ENCODE results near the gene NEK9. TPM values are rescaled to one million over a fixed set of nuclear protein-coding genes. Genes with fewer than 3 reads are reported as not detected.

NEK9 gene
- total and polyA plus RNA-seq, 2 donors (not counting 3 experiments of a cell fraction or from before 2014, with no cell fraction given): 22.1 to 65.1 TPM

- dilution Hi-C loops (cut with MboI; ENCODE audit: extremely low pct_ligation_motif_present, low sequenced_read_pairs): no loop called here
- intact Hi-C loops (cut with micrococcal nuclease): no loop called here
- no peak overlapping the region for H3K9ac ChIP-seq (replicated peaks; ENCODE audit: extremely low read depth, insufficient read depth, low read length)
- no peak overlapping the region for H3K4me2 ChIP-seq (ENCODE audit: insufficient read depth, low read length)
- H2AFZ ChIP-seq (ENCODE audit: low read depth, low read length): no peak overlapping the region
- TF ChIP-seq CTCF (IDR thresholded peaks at IDR 0.05; ENCODE audit: extremely low read depth in 1 of 2, insufficient read depth in 1 of 2, low read depth in 1 of 2, low read length in 2 of 2) (no peak), EZH2 (IDR thresholded peaks at IDR 0.05; ENCODE audit: borderline replicate concordance, low read depth, low read length, severe bottlenecking) (no peak), POLR2AphosphoS5 (IDR thresholded peaks at IDR 0.05; ENCODE audit: insufficient read depth, low read depth, low read length) (no peak), GATA2 (IDR thresholded peaks at IDR 0.05; ENCODE audit: insufficient read depth, insufficient read length, low read depth, low read length) (no peak), MAX (IDR thresholded peaks at IDR 0.05; ENCODE audit: insufficient read depth, insufficient read length) (no peak), MYC (IDR thresholded peaks at IDR 0.05; ENCODE audit: low read depth, low read length) (no peak), FOS (IDR thresholded peaks at IDR 0.05; ENCODE audit: borderline replicate concordance, insufficient read depth, low read length) (no peak), POLR2A (IDR thresholded peaks at IDR 0.05; ENCODE audit: low read depth, low read length) (no peak), JUN (IDR thresholded peaks at IDR 0.05; ENCODE audit: borderline replicate concordance, insufficient read depth, insufficient read length, low read depth) (no peak)
- DNase-seq (ENCODE audit: low read depth, low spot score): no peak
- peaks cover under 1 to 8% of the 10 kb centered on the region in 2 experiments for H3K36me3 ChIP-seq (ENCODE audit: control insufficient read depth in 2 of 2, extremely low read depth in 1 of 2, insufficient read depth in 2 of 2, low read length in 2 of 2)
- no peak overlapping the region for H3K4me3 ChIP-seq (replicated peaks in 1 of 3; ENCODE audit: insufficient read depth in 1 of 3, low read depth in 1 of 3, low read length in 3 of 3)
- no peaks in the 10 kb centered on the region for H3K27me3 ChIP-seq (ENCODE audit: control insufficient read depth in 2 of 2, insufficient read depth in 2 of 2, low read length in 2 of 2)
- H3K9me1 ChIP-seq (replicated peaks; ENCODE audit: control insufficient read depth, extremely low read depth, insufficient read depth, low read length): no peaks in the 10 kb centered on the region
- no peaks in the 10 kb centered on the region for H3K4me1 ChIP-seq (ENCODE audit: control insufficient read depth, extremely low read depth, insufficient read depth, low read length)
- ChIA-PET POLR2A (no interaction called here), CTCF (interaction anchor here (0.8 kb wide), 1 partner anchor 11 kb away, joined by 3 read pairs; no protein-coding TSS in a partner anchor)
- no peak overlapping the region for H3K27ac ChIP-seq (ENCODE audit: insufficient read depth, low read depth, low read length)
- FAIRE-seq: no peak
- BruUV-seq (replicated peaks): no TSS peak
- peaks cover 3% of the 10 kb centered on the region for H4K20me1 ChIP-seq (replicated peaks; ENCODE audit: control insufficient read depth, extremely low read depth, insufficient read depth, low read length)
- H3K9me3 ChIP-seq (replicated peaks; ENCODE audit: control insufficient read depth, insufficient read depth, low read length): no peaks in the 10 kb centered on the region
- H3K79me2 ChIP-seq (ENCODE audit: control insufficient read depth, insufficient read depth, low read length): peaks cover 70% of the 10 kb centered on the region
Measured at GRCh38 chr14:75155169-75155568, 28.3 kb upstream of the NEK9 start.
